Measurements from ENCODE around the gene ARFRP1. TPM values are rescaled to one million over a fixed set of nuclear protein-coding genes. Genes with fewer than 3 reads are reported as not detected.

Gene ARFRP1
- total and polyA plus RNA-seq, 2 of the 13 experiments (the other 11 are each of a cell fraction or from before 2014, with no cell fraction given), result 32.0 to 51.1 TPM

GRCh38 chr20:63652192-63652980, 55.4 kb downstream of the ARFRP1 start (continued):
- TF ChIP-seq ZNF230 (CRISPR knock-in tag; IDR thresholded peaks at IDR 0.05) (peak; percentile 7; the same call in 1 of the 2 replicates), CSRNP2 (CRISPR knock-in tag; conservative IDR thresholded peaks at IDR 0.05; ENCODE audit: low read depth) (no peak), PAWR (CRISPR knock-in tag; IDR thresholded peaks at IDR 0.05; ENCODE audit: borderline replicate concordance) (no peak), ZNF83 (CRISPR knock-in tag; IDR thresholded peaks at IDR 0.05; ENCODE audit: borderline replicate concordance) (no peak), GZF1 (CRISPR knock-in tag; IDR thresholded peaks at IDR 0.05) (0 out of 2 replicates have a peak, but pooled peaks have one; percentile 60), MIER3 (CRISPR knock-in tag; IDR thresholded peaks at IDR 0.05; ENCODE audit: borderline replicate concordance) (no peak), ZNF335 (CRISPR knock-in tag; IDR thresholded peaks at IDR 0.05) (no peak), HOXA7 (CRISPR knock-in tag; IDR thresholded peaks at IDR 0.05) (no peak), ZC3H13 (CRISPR knock-in tag; IDR thresholded peaks at IDR 0.05) (0 out of 2 replicates have a peak, but pooled peaks have one; percentile 79)
- TF ChIP-seq, protein P1, sequence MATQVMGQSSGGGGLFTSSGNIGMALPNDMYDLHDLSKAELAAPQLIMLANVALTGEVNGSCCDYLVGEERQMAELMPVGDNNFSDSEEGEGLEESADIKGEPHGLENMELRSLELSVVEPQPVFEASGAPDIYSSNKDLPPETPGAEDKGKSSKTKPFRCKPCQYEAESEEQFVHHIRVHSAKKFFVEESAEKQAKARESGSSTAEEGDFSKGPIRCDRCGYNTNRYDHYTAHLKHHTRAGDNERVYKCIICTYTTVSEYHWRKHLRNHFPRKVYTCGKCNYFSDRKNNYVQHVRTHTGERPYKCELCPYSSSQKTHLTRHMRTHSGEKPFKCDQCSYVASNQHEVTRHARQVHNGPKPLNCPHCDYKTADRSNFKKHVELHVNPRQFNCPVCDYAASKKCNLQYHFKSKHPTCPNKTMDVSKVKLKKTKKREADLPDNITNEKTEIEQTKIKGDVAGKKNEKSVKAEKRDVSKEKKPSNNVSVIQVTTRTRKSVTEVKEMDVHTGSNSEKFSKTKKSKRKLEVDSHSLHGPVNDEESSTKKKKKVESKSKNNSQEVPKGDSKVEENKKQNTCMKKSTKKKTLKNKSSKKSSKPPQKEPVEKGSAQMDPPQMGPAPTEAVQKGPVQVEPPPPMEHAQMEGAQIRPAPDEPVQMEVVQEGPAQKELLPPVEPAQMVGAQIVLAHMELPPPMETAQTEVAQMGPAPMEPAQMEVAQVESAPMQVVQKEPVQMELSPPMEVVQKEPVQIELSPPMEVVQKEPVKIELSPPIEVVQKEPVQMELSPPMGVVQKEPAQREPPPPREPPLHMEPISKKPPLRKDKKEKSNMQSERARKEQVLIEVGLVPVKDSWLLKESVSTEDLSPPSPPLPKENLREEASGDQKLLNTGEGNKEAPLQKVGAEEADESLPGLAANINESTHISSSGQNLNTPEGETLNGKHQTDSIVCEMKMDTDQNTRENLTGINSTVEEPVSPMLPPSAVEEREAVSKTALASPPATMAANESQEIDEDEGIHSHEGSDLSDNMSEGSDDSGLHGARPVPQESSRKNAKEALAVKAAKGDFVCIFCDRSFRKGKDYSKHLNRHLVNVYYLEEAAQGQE (IDR thresholded peaks at IDR 0.05; ENCODE audit: borderline replicate concordance in 1 of 2, low read depth in 1 of 2, low read length in 2 of 2), result no peak; a peak in 1 of 4 replicates
- TF ChIP-seq, protein P2, sequence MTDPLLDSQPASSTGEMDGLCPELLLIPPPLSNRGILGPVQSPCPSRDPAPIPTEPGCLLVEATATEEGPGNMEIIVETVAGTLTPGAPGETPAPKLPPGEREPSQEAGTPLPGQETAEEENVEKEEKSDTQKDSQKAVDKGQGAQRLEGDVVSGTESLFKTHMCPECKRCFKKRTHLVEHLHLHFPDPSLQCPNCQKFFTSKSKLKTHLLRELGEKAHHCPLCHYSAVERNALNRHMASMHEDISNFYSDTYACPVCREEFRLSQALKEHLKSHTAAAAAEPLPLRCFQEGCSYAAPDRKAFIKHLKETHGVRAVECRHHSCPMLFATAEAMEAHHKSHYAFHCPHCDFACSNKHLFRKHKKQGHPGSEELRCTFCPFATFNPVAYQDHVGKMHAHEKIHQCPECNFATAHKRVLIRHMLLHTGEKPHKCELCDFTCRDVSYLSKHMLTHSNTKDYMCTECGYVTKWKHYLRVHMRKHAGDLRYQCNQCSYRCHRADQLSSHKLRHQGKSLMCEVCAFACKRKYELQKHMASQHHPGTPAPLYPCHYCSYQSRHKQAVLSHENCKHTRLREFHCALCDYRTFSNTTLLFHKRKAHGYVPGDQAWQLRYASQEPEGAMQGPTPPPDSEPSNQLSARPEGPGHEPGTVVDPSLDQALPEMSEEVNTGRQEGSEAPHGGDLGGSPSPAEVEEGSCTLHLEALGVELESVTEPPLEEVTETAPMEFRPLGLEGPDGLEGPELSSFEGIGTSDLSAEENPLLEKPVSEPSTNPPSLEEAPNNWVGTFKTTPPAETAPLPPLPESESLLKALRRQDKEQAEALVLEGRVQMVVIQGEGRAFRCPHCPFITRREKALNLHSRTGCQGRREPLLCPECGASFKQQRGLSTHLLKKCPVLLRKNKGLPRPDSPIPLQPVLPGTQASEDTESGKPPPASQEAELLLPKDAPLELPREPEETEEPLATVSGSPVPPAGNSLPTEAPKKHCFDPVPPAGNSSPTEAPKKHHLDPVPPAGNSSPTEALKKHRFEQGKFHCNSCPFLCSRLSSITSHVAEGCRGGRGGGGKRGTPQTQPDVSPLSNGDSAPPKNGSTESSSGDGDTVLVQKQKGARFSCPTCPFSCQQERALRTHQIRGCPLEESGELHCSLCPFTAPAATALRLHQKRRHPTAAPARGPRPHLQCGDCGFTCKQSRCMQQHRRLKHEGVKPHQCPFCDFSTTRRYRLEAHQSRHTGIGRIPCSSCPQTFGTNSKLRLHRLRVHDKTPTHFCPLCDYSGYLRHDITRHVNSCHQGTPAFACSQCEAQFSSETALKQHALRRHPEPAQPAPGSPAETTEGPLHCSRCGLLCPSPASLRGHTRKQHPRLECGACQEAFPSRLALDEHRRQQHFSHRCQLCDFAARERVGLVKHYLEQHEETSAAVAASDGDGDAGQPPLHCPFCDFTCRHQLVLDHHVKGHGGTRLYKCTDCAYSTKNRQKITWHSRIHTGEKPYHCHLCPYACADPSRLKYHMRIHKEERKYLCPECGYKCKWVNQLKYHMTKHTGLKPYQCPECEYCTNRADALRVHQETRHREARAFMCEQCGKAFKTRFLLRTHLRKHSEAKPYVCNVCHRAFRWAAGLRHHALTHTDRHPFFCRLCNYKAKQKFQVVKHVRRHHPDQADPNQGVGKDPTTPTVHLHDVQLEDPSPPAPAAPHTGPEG (CRISPR knock-in tag; IDR thresholded peaks at IDR 0.05), result peak; percentile 78; the same call in 1 of the 2 replicates
- TF ChIP-seq, protein P3, sequence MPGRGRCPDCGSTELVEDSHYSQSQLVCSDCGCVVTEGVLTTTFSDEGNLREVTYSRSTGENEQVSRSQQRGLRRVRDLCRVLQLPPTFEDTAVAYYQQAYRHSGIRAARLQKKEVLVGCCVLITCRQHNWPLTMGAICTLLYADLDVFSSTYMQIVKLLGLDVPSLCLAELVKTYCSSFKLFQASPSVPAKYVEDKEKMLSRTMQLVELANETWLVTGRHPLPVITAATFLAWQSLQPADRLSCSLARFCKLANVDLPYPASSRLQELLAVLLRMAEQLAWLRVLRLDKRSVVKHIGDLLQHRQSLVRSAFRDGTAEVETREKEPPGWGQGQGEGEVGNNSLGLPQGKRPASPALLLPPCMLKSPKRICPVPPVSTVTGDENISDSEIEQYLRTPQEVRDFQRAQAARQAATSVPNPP (CRISPR knock-in tag; IDR thresholded peaks at IDR 0.05), result peak; percentile 4; the same call in 1 of the 2 replicates
